Nephron progenitor cell (in vitro differentiated cells): Measurements from ENCODE around the gene CNEP1R1.

Experiments
- DNase-seq: peaks from one replicate; pipeline ENCODE4 v3.0.0; 2021
- H3K27ac Mint-ChIP-seq: 2 replicates; pipeline ENCODE4 v1.8.0; 2021; ENCODE audit warnings: mild to moderate bottlenecking, moderate library complexity, mixed read lengths
- H3K27me3 Mint-ChIP-seq: 2 replicates; pipeline ENCODE4 v1.8.0; 2021; ENCODE audit warnings: mild to moderate bottlenecking, low read depth, mixed read lengths; ENCODE audit not compliant: poor library complexity
- H3K36me3 Mint-ChIP-seq: 2 replicates; pipeline ENCODE4 v1.8.0; 2021; ENCODE audit warnings: low read depth, mixed read lengths
- H3K4me1 Mint-ChIP-seq: 2 replicates; pipeline ENCODE4 v1.8.0; 2021; ENCODE audit warnings: mixed read lengths
- H3K4me3 Mint-ChIP-seq: 2 replicates; pipeline ENCODE4 v1.8.0; 2021; ENCODE audit warnings: mild to moderate bottlenecking, moderate library complexity, mixed read lengths
- H3K9me3 Mint-ChIP-seq: 2 replicates; pipeline ENCODE4 v1.8.0; 2021; ENCODE audit warnings: mild to moderate bottlenecking, moderate library complexity, mixed read lengths
- TF ChIP-seq, protein P1 (sequence below): fragments of 200-600 bp; sonication (generic); IDR thresholded peaks from 2 replicates; pipeline ENCODE4 v1.5.0; 2021; ENCODE audit warnings: antibody characterized with exemption

The CNEP1R1 gene

DNA sequence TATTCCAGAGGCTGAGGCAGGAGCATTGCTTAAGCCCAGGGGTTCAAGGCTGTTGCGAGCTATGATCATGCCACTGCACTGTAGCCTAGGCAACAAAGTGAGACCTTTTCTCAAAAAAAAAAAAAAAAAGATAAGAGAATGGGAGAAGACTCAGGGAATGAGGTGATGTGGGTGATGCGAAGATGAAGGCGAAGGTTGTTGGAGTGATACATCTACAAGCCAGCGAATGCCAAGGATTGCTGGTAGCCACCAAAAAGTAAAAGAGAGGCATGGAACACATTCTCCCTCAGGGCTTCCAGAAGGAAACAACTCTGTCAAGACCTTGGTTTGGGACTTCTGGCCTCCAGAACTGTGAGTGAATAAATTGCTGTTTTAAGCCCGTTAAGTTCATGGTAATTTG, 26.0 kb upstream of the CNEP1R1 start:
- no peak overlapping the region for H3K27ac Mint-ChIP-seq
- no peaks in the 10 kb centered on the region for H3K36me3 Mint-ChIP-seq
- peaks cover 5% of the 10 kb centered on the region for H3K9me3 Mint-ChIP-seq
- TF ChIP-seq, protein P1, sequence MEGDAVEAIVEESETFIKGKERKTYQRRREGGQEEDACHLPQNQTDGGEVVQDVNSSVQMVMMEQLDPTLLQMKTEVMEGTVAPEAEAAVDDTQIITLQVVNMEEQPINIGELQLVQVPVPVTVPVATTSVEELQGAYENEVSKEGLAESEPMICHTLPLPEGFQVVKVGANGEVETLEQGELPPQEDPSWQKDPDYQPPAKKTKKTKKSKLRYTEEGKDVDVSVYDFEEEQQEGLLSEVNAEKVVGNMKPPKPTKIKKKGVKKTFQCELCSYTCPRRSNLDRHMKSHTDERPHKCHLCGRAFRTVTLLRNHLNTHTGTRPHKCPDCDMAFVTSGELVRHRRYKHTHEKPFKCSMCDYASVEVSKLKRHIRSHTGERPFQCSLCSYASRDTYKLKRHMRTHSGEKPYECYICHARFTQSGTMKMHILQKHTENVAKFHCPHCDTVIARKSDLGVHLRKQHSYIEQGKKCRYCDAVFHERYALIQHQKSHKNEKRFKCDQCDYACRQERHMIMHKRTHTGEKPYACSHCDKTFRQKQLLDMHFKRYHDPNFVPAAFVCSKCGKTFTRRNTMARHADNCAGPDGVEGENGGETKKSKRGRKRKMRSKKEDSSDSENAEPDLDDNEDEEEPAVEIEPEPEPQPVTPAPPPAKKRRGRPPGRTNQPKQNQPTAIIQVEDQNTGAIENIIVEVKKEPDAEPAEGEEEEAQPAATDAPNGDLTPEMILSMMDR, result no peak
- H3K27me3 Mint-ChIP-seq, result peaks cover 43% of the 10 kb centered on the region
- no peaks in the 10 kb centered on the region for H3K4me1 Mint-ChIP-seq
- DNase-seq, result no peak
- no peak overlapping the region for H3K4me3 Mint-ChIP-seq

DNA sequence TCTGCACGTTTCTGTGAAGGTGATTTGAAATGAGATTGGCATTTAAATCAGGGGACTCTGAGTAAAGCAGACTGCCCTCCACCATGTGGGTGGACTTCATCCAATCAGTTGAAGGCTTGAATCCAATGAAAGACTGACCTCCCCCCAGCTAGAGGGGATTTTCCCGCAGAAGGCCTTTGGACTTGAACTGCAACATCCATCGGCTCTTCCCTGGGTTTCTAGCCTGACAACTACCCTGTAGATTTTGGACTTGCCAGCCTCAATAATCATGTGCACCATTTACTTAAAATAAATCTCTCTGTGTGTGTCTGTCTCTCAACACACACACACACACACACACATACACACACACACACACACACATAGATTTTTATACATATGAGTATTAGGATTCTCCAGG, 23.9 kb upstream of the CNEP1R1 start:
- TF ChIP-seq, protein P1, result no peak
- no peak overlapping the region for H3K4me3 Mint-ChIP-seq
- no peak for DNase-seq
- H3K27ac Mint-ChIP-seq, result no peak overlapping the region
- H3K27me3 Mint-ChIP-seq, result peaks cover 38% of the 10 kb centered on the region
- no peaks in the 10 kb centered on the region for H3K4me1 Mint-ChIP-seq
- H3K36me3 Mint-ChIP-seq, result no peaks in the 10 kb centered on the region
- H3K9me3 Mint-ChIP-seq, result peaks cover 5% of the 10 kb centered on the region

DNA sequence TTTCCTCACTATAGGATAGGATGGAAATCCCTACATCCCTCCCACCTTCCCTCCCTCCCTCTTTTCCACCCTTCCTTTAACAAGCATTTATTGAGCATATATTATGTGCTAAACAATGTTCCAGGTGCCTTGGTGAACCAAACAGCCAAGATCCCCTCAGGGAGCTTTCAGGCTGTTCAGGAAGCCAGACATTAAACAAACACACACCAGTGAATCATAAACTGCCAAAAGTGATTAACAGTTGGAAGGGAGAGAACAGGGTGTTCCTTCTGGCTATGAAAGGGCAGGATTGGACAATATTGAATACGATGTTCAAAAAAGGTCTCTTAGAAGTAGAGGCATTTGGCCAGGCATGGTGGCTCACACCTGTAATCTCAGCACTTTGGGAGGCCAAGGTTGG, 22.8 kb upstream of the CNEP1R1 start:
- H3K36me3 Mint-ChIP-seq, result no peaks in the 10 kb centered on the region
- no peak overlapping the region for H3K27ac Mint-ChIP-seq
- H3K4me3 Mint-ChIP-seq, result no peak overlapping the region
- peaks cover 5% of the 10 kb centered on the region for H3K9me3 Mint-ChIP-seq
- no peaks in the 10 kb centered on the region for H3K4me1 Mint-ChIP-seq
- TF ChIP-seq, protein P1, result no peak
- DNase-seq, result no peak
- H3K27me3 Mint-ChIP-seq, result peaks cover 37% of the 10 kb centered on the region

DNA sequence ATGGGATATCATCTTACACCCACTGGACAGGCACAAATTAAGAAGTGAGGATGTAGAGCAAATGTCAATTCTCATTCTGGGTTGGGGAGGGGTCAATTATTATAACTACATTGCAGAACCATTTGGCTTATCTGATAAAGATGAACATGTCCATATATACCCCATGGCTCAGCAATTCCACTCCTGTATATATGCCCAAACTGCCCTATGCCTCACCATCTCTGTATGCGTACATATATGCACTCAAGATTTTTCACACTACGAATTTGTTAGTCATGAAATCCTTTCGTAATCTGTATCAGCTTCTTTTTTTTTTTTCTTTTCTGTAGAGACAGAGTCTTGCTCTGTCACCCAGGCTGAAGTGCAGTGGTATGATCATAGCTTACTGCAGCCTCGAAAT, 20.8 kb upstream of the CNEP1R1 start:
- TF ChIP-seq, protein P1, result no peak
- DNase-seq, result no peak
- Mint-ChIP-seq H3K27ac (no peak overlapping the region), H3K9me3 (peaks cover 12% of the 10 kb centered on the region), H3K27me3 (peaks cover 33% of the 10 kb centered on the region), H3K4me1 (no peaks in the 10 kb centered on the region), H3K4me3 (no peak overlapping the region), H3K36me3 (no peaks in the 10 kb centered on the region)

DNA sequence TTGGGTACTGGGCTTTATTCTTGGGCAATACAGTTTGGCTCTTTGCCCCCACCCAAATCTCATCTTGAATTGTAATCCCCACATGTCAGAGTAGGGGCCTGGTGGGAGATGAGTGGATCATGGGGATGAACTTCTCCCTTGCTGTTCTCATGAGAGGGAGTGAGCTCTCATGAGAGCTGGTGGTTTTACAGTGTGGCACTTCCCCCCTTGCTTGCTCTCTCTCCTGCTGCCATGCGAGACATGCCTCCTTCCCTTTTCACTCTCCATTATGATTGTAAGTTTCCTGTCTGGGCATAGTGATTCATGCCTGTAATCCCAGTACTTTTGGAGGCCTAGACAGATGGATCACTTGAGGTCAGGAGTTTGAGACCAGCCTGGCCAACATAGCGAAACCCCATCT, 18.1 kb upstream of the CNEP1R1 start:
- Mint-ChIP-seq H3K36me3 (no peaks in the 10 kb centered on the region), H3K9me3 (peaks cover 12% of the 10 kb centered on the region), H3K27ac (no peak overlapping the region), H3K4me1 (no peaks in the 10 kb centered on the region), H3K27me3 (peaks cover 34% of the 10 kb centered on the region), H3K4me3 (no peak overlapping the region)
- TF ChIP-seq, protein P1, result no peak
- DNase-seq, result no peak

DNA sequence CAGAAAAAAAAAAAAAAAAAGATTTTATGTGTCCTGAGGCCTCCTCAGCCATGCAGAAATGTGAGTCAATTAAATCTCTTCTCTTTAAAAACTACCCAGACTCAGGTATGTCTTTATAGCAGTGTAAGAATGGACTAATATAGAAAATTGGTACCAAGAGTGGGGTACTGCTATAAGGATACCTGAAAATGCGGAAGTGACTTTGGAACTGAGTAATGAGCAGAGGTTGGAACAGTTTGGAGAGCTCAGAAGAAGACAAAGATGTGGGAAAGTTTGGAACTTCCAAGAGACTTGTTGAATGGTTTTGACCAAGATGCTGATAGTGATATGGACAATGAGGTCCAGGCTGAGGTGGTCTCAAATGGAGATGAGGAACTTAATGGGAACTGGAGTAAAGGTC, 17.3 kb upstream of the CNEP1R1 start:
- no peak for DNase-seq
- H3K27ac Mint-ChIP-seq, result no peak overlapping the region
- H3K9me3 Mint-ChIP-seq, result peaks cover 9% of the 10 kb centered on the region
- H3K4me1 Mint-ChIP-seq, result no peaks in the 10 kb centered on the region
- peaks cover 28% of the 10 kb centered on the region for H3K27me3 Mint-ChIP-seq
- TF ChIP-seq, protein P1, result no peak
- H3K4me3 Mint-ChIP-seq, result no peak overlapping the region
- no peaks in the 10 kb centered on the region for H3K36me3 Mint-ChIP-seq
